ENCODE results near the gene CYP2A7.
"Not testable (repeated sequence)": the region's sequence is repeated elsewhere in the genome, so short reads cannot be mapped to it uniquely, and the experiment has no call there.

The CYP2A7 gene

DNA sequence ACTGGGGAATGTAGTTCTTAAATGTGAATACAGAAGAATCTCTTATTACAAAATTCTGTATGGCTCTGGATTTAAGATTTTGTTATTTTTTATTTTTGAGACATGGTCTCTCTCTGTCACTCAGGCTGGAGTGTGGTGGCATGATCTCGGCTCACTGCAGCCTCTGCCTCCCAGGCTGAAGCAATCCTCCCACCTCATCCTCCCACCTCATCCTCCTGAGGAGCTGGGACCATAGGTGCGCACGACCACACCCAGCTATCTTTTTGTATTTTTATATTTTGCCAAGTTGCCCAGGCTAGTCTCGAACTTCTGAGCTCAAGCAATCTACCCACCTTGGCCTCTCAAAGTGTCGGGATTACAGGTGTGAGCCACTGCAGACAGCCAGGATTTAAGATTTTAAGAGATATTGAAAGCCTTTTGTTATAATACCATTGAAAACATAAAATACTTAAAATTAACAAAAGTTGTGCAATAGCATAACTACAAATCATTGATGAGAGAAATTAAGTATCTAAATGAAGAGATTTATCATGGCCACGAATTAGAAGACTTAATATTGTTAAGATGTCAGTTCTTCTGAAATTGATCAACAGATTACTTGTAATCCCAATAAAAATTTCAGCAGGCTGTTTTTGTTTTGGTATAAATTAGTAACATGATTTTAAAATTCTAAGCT lies 45.1 kb downstream of the CYP2A7 start:
- no peak for DNase-seq (ENCODE audit: low read depth)
- no peak overlapping the region for H3K4me3 ChIP-seq (replicated peaks; ENCODE audit: low read depth, low read length)
- TF ChIP-seq, protein P1, sequence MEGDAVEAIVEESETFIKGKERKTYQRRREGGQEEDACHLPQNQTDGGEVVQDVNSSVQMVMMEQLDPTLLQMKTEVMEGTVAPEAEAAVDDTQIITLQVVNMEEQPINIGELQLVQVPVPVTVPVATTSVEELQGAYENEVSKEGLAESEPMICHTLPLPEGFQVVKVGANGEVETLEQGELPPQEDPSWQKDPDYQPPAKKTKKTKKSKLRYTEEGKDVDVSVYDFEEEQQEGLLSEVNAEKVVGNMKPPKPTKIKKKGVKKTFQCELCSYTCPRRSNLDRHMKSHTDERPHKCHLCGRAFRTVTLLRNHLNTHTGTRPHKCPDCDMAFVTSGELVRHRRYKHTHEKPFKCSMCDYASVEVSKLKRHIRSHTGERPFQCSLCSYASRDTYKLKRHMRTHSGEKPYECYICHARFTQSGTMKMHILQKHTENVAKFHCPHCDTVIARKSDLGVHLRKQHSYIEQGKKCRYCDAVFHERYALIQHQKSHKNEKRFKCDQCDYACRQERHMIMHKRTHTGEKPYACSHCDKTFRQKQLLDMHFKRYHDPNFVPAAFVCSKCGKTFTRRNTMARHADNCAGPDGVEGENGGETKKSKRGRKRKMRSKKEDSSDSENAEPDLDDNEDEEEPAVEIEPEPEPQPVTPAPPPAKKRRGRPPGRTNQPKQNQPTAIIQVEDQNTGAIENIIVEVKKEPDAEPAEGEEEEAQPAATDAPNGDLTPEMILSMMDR (IDR thresholded peaks at IDR 0.05; ENCODE audit: low read length, missing control alignments), result no peak

DNA sequence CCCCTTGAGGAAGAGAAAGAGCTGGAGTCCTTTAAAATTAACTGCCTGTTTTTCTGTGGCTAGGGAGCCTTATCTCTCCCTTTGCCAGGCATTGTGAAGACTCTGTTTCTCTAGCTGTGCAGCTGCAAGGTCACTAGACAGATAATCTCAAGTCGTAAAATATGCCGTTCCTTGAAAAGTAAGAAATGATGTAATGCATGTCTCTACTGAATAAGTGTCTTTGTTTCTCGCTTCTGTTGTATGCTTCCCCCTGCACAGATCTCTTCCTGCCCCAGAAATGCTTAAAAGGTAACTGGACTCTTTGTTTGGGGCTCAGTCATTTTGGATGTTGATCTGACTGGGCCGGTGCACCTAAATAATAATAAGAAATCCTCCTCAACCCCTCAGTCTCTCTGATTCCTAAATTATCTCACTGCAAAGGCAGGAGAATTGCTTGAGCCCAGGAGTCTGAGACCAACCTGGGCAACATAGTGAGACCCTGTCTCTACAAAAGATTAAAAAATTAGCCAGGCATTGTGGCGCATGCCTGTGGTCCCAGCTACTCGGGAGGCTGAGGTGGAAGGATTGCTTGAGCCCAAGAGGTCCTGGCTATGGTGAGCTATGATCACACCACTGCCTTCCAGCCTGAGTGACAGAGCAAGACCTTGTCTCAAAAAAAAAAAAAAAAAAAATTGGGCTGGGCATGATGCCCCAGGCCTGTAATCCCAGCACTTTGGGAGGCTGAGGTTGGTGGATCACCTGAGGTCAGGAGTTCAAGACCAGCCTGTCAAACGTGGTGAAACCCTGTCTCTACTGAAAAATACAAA lies 48.1 kb downstream of the CYP2A7 start:
- not testable (repeated sequence) for DNase-seq (ENCODE audit: low read depth); H3K4me3 ChIP-seq (replicated peaks; ENCODE audit: low read depth, low read length)

DNA sequence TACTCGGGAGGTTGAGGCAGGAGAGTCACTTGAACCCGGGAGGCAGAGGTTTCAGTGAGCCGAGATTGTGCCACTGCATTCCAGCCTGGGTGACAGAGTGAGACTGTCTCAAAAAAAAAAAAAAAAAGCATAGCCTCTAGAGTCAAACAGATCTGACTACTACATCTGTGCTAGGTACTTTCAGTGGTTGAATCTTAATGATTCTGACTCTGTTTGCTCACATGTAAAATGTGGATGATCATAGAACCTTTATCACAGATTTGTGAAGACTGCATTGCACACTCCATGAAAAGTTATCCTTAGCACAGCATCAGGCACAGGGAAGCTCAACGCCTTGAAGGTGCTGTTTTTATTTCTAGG lies 49.6 kb downstream of the CYP2A7 start:
- not testable (repeated sequence) for DNase-seq (ENCODE audit: low read depth)

DNA sequence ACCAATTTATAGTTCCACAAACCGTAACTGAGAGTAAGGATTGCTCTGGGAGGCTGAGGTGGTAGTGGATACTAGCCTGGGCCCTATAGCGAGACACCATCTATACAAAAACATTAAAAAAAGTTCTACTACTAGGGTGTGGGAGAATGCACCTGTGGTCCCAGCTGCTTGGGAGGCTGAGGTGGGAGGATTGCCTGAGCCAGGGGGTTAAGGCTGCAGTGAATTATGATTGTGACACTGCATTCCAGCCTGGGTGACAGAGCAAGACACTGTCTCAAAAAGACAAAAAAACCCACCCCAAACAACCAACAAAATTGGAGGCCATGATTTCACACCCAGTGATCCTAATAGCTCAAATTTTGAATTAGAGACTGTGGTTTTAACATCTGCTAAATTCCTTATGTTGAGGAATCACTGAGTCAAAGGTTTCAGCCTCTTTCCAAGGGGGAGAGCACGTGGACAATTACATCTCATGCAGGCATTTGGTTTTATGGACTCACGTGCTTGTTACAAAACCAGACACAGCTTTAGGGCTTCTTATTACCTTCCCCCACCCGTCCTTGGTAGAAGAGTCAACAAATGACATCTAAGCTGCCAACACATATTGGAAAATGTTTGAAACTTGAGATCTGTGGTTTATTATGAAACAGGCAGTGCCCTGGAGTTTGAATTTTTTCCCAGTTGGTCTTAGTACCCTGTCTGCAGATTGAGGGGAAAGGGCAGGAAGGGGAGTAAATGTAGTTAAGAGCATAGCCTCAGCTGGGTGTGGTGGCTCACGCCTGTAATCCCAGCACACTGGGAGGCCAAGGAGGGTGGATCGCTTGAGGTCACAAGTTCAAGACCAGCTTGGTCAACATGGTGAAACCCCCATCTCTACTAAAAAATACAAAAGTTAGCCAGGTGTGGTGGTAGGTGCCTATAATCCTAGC lies 50.3 kb downstream of the CYP2A7 start:
- TF ChIP-seq, protein P1 (IDR thresholded peaks at IDR 0.05; ENCODE audit: low read length, missing control alignments), result no peak

More for the DNA sequence above, 49.6 kb downstream of the CYP2A7 start:
- not testable (repeated sequence) for H3K4me3 ChIP-seq (replicated peaks; ENCODE audit: low read depth, low read length)

DNA sequence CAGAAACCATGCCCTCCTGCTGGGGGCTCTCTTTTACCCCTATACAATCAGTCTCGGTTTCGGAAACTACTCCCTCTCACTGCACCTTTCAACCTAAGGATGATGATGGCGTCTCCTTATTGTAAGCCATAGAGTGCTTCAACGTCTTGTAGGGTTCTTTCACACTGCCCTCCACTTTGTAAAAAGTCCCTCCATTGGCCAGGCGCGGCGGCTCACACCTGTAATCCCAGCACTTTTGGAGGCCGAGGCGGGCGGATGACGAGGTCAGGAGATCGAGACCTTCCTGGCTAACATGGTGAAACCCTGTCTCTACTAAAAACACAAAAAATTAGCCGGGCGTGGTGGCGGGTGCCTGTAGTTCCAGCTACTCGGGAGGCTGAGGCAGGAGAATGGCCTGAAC lies 51.3 kb downstream of the CYP2A7 start:
- DNase-seq (ENCODE audit: low read depth); H3K4me3 ChIP-seq (replicated peaks; ENCODE audit: low read depth, low read length): not testable (repeated sequence)

More for the DNA sequence above, 50.3 kb downstream of the CYP2A7 start:
- peak; percentile 91 for DNase-seq (ENCODE audit: low read depth)
- no peak overlapping the region for H3K4me3 ChIP-seq (replicated peaks; ENCODE audit: low read depth, low read length)

DNA sequence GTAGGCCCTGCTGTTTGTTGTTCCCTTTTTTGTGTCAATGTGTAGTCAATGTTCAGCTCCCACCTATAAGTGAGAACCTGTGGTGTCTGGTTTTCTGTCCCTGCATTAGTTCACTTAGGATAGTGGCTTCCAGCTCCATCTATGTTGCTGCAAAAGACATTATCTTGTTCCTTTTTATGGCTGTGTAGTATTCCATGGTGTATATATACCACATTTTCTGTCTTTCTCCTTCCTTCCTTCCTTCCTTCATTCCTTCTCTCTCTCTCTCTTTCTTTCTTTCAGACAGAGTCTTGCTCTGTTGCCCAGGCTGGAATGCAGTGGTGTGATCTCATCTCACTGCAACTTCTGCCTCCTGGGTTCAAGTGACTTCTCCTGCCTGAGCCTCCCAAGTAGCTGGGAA lies 52.8 kb downstream of the CYP2A7 start:
- TF ChIP-seq, protein P1 (IDR thresholded peaks at IDR 0.05; ENCODE audit: low read length, missing control alignments), result no peak
- no peak overlapping the region for H3K4me3 ChIP-seq (replicated peaks; ENCODE audit: low read depth, low read length)
- DNase-seq (ENCODE audit: low read depth), result no peak

DNA sequence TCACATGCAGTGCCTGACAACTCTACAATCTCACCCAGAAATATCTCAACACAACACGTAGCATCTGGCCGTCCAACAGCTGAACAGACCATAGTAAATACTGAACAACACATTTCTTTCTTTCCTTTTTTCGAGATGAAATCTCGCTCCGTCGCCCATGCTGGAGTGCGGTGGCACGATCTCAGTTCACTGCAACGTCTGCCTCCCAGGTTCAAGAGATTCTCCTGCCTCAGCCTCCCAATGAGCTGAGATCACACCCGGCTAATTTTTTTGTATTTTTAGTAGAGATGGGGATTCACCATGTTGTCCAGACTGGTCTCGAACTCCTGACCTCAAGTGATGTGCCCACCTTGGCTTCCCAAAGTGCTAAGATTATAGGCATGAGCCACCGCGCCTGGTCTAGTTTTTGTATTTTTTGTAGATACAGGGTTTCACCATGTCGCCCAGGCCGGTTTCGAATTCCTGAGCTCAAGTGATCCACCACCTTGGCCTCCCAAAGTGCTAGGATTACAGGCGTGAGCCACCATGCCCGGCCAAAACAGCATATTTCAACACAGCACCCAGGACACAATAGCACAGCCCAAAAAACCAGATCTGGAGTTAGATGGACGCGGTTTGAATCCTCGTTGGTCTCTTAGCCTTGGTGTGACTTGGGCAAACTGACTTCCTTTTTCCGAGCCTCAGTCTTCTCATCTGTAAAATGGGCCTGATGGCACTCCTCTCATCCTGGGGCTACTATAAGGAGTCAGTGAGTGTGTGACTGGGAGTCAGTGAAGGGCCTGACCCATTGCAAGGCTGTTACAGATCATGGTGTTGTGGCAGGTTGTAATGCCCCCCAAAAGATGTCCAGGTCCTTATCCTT lies 54.4 kb downstream of the CYP2A7 start:
- no peak overlapping the region for H3K4me3 ChIP-seq (replicated peaks; ENCODE audit: low read depth, low read length)
- DNase-seq (ENCODE audit: low read depth), result no peak
- TF ChIP-seq, protein P1 (IDR thresholded peaks at IDR 0.05; ENCODE audit: low read length, missing control alignments), result no peak

DNA sequence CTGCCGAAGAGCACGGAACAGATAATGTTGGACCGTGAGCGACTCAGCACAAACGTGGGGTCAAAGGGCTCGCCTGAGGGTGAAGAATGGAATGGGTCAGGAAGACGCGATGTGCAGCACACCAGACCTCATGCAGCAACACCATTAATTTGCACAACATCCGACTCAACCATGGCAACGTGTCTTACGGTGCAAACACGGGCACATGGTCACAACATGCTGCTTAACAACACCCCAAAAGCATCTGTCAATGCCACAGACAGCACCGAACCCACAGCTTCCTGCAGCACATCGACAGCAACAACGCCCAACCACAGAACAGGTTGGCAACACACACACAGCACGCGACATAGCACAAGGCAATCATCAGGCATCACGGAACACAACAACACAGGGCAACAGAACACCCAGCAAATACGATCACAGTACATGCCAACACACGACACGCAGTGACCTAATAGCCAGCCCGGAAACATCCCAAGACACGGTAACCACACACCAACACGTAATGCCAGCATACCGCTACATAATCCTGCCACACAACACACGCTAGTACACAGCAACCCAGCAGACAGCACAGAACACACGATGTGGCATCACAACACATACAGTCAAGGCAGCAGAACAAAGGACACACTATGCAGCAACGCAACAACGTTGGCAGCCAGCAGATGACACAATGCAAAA lies 55.2 kb downstream of the CYP2A7 start:
- not testable (repeated sequence) for DNase-seq (ENCODE audit: low read depth); H3K4me3 ChIP-seq (replicated peaks; ENCODE audit: low read depth, low read length)

DNA sequence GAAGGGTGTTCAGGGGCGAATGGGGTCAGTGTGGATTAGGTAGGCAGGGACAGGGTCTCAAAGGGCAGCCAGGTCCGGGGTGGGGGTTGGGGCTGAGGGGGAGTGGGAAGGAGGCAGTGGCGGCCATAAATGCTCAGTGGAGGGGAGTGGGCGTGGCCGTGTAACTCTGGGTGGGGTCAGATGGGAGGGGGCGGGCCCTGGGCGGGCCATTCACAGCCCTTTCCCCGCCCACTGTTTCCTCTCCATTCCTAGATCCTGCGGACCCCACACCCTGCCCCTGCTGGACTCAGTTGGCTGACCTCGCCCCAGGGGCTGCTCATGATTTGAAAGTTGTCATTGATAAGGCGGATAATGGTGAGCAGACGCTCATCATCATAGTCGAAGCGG lies 55.7 kb downstream of the CYP2A7 start:
- H3K4me3 ChIP-seq (replicated peaks; ENCODE audit: low read depth, low read length); DNase-seq (ENCODE audit: low read depth): not testable (repeated sequence)

DNA sequence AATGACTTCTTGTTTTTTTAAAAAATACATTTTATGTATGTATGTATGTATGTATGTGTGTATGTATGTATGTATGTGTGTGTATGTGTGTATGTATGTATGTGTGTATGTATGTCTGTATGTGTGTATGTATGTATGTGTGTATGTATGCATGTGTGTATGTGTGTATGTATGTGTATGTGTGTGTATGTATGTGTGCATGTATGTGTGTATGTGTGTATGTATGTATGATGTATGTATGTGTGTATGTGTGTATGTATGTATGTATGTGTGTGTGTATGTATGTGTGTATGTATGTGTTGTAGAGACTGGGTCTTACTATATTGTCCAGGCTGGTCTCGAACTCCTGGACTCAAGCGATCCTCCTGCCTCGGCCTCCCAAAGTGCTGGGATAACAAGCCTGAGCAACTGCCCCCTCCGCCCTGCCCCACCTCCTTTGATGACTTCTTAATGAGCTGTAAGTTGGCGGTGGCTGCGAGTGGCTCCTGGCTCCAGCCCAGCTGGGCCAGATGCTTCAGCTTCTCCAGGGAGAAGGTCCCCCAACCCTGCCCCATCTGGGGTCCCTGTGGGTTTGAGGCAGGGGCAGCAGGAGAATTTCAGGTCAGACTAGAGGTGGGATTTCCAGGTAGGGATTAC lies 56.5 kb downstream of the CYP2A7 start:
- H3K4me3 ChIP-seq (replicated peaks; ENCODE audit: low read depth, low read length); DNase-seq (ENCODE audit: low read depth): not testable (repeated sequence)
